CD4-positive, alpha-beta T cell (primary cell): ENCODE results near the gene RIC8B. TPM values are rescaled to one million over a fixed set of nuclear protein-coding genes. Genes with fewer than 3 reads are reported as not detected.
A peak's percentile ranks its signal among the peaks of the same experiment; 100 is the strongest.

Source experiments
- ATAC-seq: fragments of 200-7000 bp; cut with Tn5 transposase; one replicate; pipeline ENCODE4 v1.10.0; 2022; ENCODE audit warnings: mild to moderate bottlenecking; ENCODE audit not compliant: poor library complexity
- CTCF ChIA-PET: fragments of 350-600 bp; sonication (Branson Sonifier 250); formaldehyde crosslinking; loops from one replicate; lab custom pipeline; 2021; ENCODE audit warnings: antibody characterized with exemption, inconsistent platforms; lab: Charles Lee
- POLR2A ChIA-PET: fragments of 350-600 bp; sonication (Branson Sonifier 250); formaldehyde crosslinking; loops from one replicate; lab custom pipeline; 2021; ENCODE audit warnings: antibody characterized with exemption, inconsistent platforms; lab: Charles Lee
- DNase-seq, 14 experiments: peaks; one replicate each; pipeline ENCODE4 v3.0.0-alpha.2; 2013 to 2020; ENCODE audit warnings: mixed read lengths in 2 of 14
- H3K27ac ChIP-seq, 2 donors: one replicate each; pipeline versions ENCODE4 v1.5.1 to v1.7.0; 2013; ENCODE audit warnings: low read length in 2 of 2, low read depth in 1 of 2, mild to moderate bottlenecking in 1 of 2
- H3K27me3 ChIP-seq, 2 experiments: 1 replicate in 1 of 2; 2 replicates in 1 of 2; pipeline versions ENCODE4 v1.6.1 to v1.7.0; 2013; ENCODE audit warnings: low read length in 2 of 2, control low read depth in 1 of 2, mild to moderate bottlenecking in 1 of 2, moderate library complexity in 1 of 2; ENCODE audit not compliant: insufficient read depth in 2 of 2, control insufficient read depth in 1 of 2
- H3K36me3 ChIP-seq: one replicate; pipeline ENCODE4 v1.6.1; 2013; ENCODE audit warnings: low read length, control low read depth; ENCODE audit not compliant: insufficient read depth
- H3K4me1 ChIP-seq: one replicate; pipeline ENCODE4 v1.6.1; 2013; ENCODE audit warnings: low read length, control low read depth; ENCODE audit not compliant: insufficient read depth
- H3K4me3 ChIP-seq: one replicate; pipeline ENCODE4 v1.5.1; 2013; ENCODE audit warnings: mild to moderate bottlenecking, low read length, moderate library complexity
- H3K9me3 ChIP-seq, 2 experiments: 1 replicate in 1 of 2; 2 replicates in 1 of 2; pipeline versions ENCODE4 v1.6.1 to v1.7.0; 2013; ENCODE audit warnings: low read length in 2 of 2, mild to moderate bottlenecking in 2 of 2, control low read depth in 1 of 2, moderate library complexity in 1 of 2; ENCODE audit not compliant: control insufficient read depth in 1 of 2, insufficient read depth in 1 of 2
- H3K27ac Mint-ChIP-seq: one replicate; pipeline ENCODE4 v1.8.0; 2020; ENCODE audit warnings: mixed read lengths
- H3K27me3 Mint-ChIP-seq: one replicate; pipeline ENCODE4 v1.8.0; 2021; ENCODE audit warnings: mixed read lengths
- H3K36me3 Mint-ChIP-seq: one replicate; pipeline ENCODE4 v1.8.0; 2021; ENCODE audit warnings: low read depth, mixed read lengths
- H3K4me1 Mint-ChIP-seq: one replicate; pipeline ENCODE4 v1.8.0; 2021; ENCODE audit warnings: low read depth, mixed read lengths
- H3K4me3 Mint-ChIP-seq: one replicate; pipeline ENCODE4 v1.8.0; 2020; ENCODE audit warnings: mild to moderate bottlenecking, mixed read lengths
- H3K9me3 Mint-ChIP-seq: one replicate; pipeline ENCODE4 v1.8.0; 2020; ENCODE audit warnings: mixed read lengths
- CTCF ChIP-seq: fragments of 200-600 bp; IDR thresholded peaks from one replicate; pipeline ENCODE4 v1.8.0; 2022; ENCODE audit warnings: antibody characterized with exemption, mild to moderate bottlenecking
- intact Hi-C, 2 experiments: fragments of 100-400 bp; cut with DNase I in 1 of 2; cut with micrococcal nuclease in 1 of 2; formaldehyde crosslinking; loops; one replicate each; pipeline versions ENCODE4 v1.15.1 to v1.9.0; 2023 to 2025; cut with DNase I, micrococcal nuclease
- total RNA-seq, 174 experiments: library from RNA in 2 of 174; stranded (reverse) in 2 of 174; gene quantifications; one replicate each; pipeline ENCODE4 v1.2.3 and lab custom pipeline; 2021 to 2026

RIC8B gene
- total RNA-seq, 2 experiments from 2014 or later: 5.5 to 9.0 TPM

DNA sequence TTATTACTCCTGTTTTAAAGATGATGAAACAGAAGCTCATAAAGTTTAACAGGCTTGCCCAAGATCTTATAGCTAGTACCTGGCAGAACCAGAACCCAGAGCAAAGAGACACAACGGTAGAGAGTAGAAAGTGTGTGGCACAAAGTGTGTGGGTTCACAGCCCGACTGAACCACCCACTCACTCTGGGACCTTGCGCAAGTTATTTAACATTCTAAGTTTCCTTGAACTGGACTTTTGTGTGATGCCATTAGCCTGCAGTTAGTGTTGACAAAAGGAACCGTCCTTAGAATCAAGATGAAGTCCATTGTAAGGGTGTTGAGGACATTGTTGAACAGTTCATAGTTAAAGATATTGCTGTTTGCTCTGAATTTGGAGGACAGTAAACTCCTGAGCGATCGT lies 29.9 kb upstream of the RIC8B start:
- DNase-seq (no peak), ATAC-seq (no peak)
- H3K4me1 ChIP-seq: peaks cover 34% of the 10 kb centered on the region
- Mint-ChIP-seq H3K4me3 (no peak overlapping the region), H3K4me1 (peaks cover 20% of the 10 kb centered on the region), H3K36me3 (no peaks in the 10 kb centered on the region), H3K27ac (no peak overlapping the region), H3K27me3 (no peaks in the 10 kb centered on the region), H3K9me3 (no peaks in the 10 kb centered on the region)
- H3K27ac ChIP-seq: no peak overlapping the region
- CTCF ChIA-PET: no interaction called here
- intact Hi-C loops: no loop called here
- no peaks in the 10 kb centered on the region for H3K9me3 ChIP-seq
- H3K36me3 ChIP-seq: no peaks in the 10 kb centered on the region
- H3K27me3 ChIP-seq: peaks cover 0 to 4% of the 10 kb centered on the region in 2 experiments
- no peak overlapping the region for H3K4me3 ChIP-seq
- TF ChIP-seq CTCF: no peak
- POLR2A ChIA-PET: no interaction called here

DNA sequence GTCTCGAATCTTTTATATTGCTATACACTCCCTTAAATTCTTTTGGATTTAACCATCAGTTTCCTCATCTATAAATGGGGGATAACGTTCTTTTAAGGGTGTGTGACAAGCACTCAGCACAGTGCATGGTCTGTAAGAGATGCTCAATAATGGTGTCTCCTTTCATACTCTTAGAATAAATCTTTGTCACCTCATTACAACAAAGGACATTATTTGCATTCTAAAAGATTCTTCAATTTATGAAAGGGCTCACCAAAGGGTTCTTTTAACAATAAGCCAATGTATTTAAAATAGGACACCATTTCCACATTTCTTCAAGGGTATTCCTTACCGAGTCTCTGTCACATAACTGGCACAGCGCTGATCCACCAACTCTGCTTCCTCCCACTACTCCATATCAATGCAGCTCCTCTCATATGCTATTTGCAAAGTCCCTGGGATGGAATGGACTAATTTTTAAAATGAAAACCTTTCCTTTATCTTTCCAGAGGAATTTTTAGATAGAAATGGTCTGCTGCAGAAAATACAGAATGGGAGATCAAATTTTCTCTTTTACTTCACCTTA lies 29.2 kb upstream of the RIC8B start:
- ChIA-PET CTCF (no interaction called here), POLR2A (no interaction called here)
- H3K4me1 ChIP-seq: peaks cover 39% of the 10 kb centered on the region
- H3K27ac Mint-ChIP-seq: no peak overlapping the region
- H3K27ac ChIP-seq: no peak overlapping the region
- intact Hi-C loops: no loop called here
- H3K36me3 Mint-ChIP-seq: no peaks in the 10 kb centered on the region
- H3K9me3 ChIP-seq: no peaks in the 10 kb centered on the region
- no peak for DNase-seq
- no peak overlapping the region for H3K4me3 ChIP-seq
- no peaks in the 10 kb centered on the region for H3K27me3 Mint-ChIP-seq
- no peaks in the 10 kb centered on the region for H3K36me3 ChIP-seq
- peaks cover 0 to 4% of the 10 kb centered on the region in 2 experiments for H3K27me3 ChIP-seq
- H3K9me3 Mint-ChIP-seq: no peaks in the 10 kb centered on the region
- no peak for TF ChIP-seq CTCF
- H3K4me3 Mint-ChIP-seq: no peak overlapping the region
- H3K4me1 Mint-ChIP-seq: peaks cover 20% of the 10 kb centered on the region
- ATAC-seq: no peak

DNA sequence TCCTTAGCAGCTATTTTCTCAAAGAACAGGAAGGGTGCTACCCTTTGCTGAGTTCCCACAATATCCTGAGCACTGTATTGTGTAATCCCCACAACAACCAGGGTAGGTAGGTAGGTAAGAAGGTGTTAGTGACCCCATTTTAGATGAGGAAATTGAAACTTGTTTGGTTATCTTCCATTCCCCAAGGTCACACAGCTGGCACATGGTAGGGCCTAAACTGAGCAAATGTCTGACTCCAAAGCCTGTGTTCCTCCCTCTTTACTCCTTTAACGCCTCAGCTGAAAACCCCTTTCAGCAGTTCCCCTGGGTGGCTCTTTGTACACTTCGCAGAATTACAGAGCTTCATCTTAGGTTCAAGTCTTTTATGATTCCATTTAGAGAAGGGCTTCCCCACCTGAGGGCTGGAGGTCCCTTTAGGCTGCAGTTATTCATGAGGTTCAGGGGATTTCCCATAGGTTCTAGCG lies 26.5 kb upstream of the RIC8B start:
- no peak for TF ChIP-seq CTCF
- ChIA-PET CTCF (interaction anchor here (1.0 to 1.2 kb wide), 2 partner anchors 12 to 26 kb away, joined by 4 to 5 read pairs; no protein-coding TSS in a partner anchor), POLR2A (interaction anchor here (0.6 to 2.0 kb wide), 9 partner anchors 9 to 537 kb away, joined by 3 to 14 read pairs (median 3); no protein-coding TSS in a partner anchor)
- no peaks in the 10 kb centered on the region for H3K36me3 Mint-ChIP-seq
- Histone ChIP-seq H3K36me3 (no peaks in the 10 kb centered on the region), H3K4me3 (no peak overlapping the region), H3K4me1 (peaks cover 51% of the 10 kb centered on the region), H3K9me3 (peaks cover 0 to 5% of the 10 kb centered on the region in 2 experiments), H3K27me3 (peaks cover 0 to 4% of the 10 kb centered on the region in 2 experiments), H3K27ac (peak overlapping the region; percentile 30 to 70)
- peaks cover 28% of the 10 kb centered on the region for H3K4me1 Mint-ChIP-seq
- intact Hi-C loops: no loop called here
- ATAC-seq (peak; percentile 94), DNase-seq (peak in 7 of 14 experiments; percentile 9 to 90 (median 26))
- peak overlapping the region; percentile 52 for H3K4me3 Mint-ChIP-seq
- H3K27me3 Mint-ChIP-seq: no peaks in the 10 kb centered on the region
- H3K27ac Mint-ChIP-seq: peak overlapping the region; percentile 87
- no peaks in the 10 kb centered on the region for H3K9me3 Mint-ChIP-seq
